ENCODE data around the gene FAM210A.

Gene FAM210A

GRCh38 chr18:13621886-13622619 is 104.3 kb downstream of the FAM210A start:
- DNase-seq (ENCODE audit: low spot score), result peak; percentile 38

GRCh38 chr18:13621446-13621849 is 104.9 kb downstream of the FAM210A start:
- DNase-seq (ENCODE audit: low spot score), result no peak

GRCh38 chr18:13620818-13621445 is 105.4 kb downstream of the FAM210A start:
- DNase-seq (ENCODE audit: low spot score), result no peak

- peak; percentile 5 for DNase-seq (ENCODE audit: low spot score)
Observed at GRCh38 chr18:13620206-13620672, 106.1 kb downstream of the FAM210A start.

GRCh38 chr18:13619505-13620205 is 106.7 kb downstream of the FAM210A start:
- DNase-seq (ENCODE audit: low spot score), result peak; percentile 48

- DNase-seq (ENCODE audit: low spot score), result peak; percentile 7
Observed at GRCh38 chr18:13618760-13619438, 107.5 kb downstream of the FAM210A start.

- DNase-seq (ENCODE audit: low spot score), result no peak
Observed at GRCh38 chr18:13617826-13618515, 108.4 kb downstream of the FAM210A start.

- no peak for DNase-seq (ENCODE audit: low spot score)
Observed at GRCh38 chr18:13616525-13617035, 109.8 kb downstream of the FAM210A start.

- no peak for DNase-seq (ENCODE audit: low spot score)
Observed at GRCh38 chr18:13616041-13616440, 110.3 kb downstream of the FAM210A start.

GRCh38 chr18:13615432-13615861 is 110.9 kb downstream of the FAM210A start:
- peak; percentile 9 for DNase-seq (ENCODE audit: low spot score)

- peak; percentile 35 for DNase-seq (ENCODE audit: low spot score)
Observed at GRCh38 chr18:13614641-13615288, 111.6 kb downstream of the FAM210A start.

GRCh38 chr18:13613591-13614501 is 112.5 kb downstream of the FAM210A start:
- DNase-seq (ENCODE audit: low spot score), result peak; percentile 22
